Measurements from ENCODE around the gene TTF2. TPM values are rescaled to one million over a fixed set of nuclear protein-coding genes. Genes with fewer than 3 reads are reported as not detected.

The TTF2 gene
- total and polyA plus RNA-seq, 2 of the 8 experiments (the other 6 are each of a cell fraction or from before 2014, with no cell fraction given): 16.9 to 89.6 TPM

DNA sequence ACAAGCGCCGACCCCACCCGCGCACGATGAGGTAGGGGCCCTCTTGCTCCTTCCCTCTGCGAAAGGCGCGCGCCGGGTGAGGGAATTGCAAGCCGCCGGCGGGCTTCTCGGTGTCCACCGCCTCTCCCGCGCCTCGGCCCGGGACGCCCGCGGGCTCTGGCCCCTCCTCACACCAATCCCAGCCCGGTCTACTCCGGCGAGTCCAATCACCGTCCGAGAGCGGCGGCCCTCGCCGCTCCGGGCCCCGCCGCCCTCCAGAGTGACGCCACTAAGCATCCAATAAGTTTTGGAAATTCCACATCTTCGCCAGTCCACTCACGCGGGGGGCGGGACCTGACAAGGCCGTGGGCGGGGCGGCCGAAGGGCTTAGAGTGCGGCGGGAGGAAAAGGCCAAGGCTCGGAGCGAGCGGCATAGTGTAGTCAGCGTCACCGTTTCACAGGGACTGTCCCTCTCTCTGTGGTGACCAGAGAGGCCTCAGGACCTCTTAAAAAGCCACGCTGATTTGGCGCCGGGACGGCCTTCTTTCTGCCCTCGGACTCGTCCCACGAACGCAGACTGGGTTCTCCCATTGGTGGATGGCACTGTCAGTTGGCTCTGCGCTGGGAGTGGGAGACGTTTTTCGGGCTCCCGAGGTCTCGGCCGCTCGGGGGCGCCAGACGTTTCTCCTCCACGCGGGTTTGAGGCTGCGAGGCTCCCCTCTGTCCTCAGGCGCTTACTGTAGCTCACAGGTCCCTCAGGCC, 61.6 kb downstream of the TTF2 start, which contains the start of gene TRIM45:
Gene TRIM45, minus strand, starts transcription at position 161 of the 741 bp plus-strand sequence. CDS start 548 bp downstream, outside the sequence.
- peak within 1 kb of the TSS; percentile 53; the same call in 1 of the 2 replicates for H2BK15ac ChIP-seq (ENCODE audit: low read length)
- H2BK5ac ChIP-seq (ENCODE audit: low read depth, low read length): peak within 1 kb of the TSS; percentile 91
- H3K27me3 ChIP-seq (replicated peaks in 1 of 4; ENCODE audit: control insufficient read depth in 3 of 4, extremely low read depth in 1 of 4, insufficient read depth in 3 of 4, low read length in 3 of 4): no peaks in the 10 kb centered on the region; a peak in 1 of 7 replicates
- POLR2A ChIA-PET (ENCODE audit: partially characterized antibody): interaction anchor here (0.7 to 2.5 kb wide), 13 partner anchors 8 to 163 kb away, joined by 3 to 19 read pairs (median 3); partner anchors contain the start of gene TTF2
- H2BK120ac ChIP-seq (replicated peaks; ENCODE audit: low read depth, low read length): no peak within 1 kb of the TSS
- H3K14ac ChIP-seq (ENCODE audit: insufficient read length): no peak within 1 kb of the TSS
- H4K8ac ChIP-seq (ENCODE audit: extremely low read depth, insufficient read depth, low read length): peak within 1 kb of the TSS; percentile 72; the same call in 1 of the 2 replicates
- H4K5ac ChIP-seq (ENCODE audit: insufficient read length, low read depth, low read length): peak within 1 kb of the TSS; percentile 99
- peaks cover 6 to 17% (median 13%) of the 10 kb centered on the region in 4 experiments for H3K36me3 ChIP-seq (ENCODE audit: control insufficient read depth in 2 of 4, insufficient read depth in 4 of 4, low read length in 3 of 4)
- peak within 1 kb of the TSS; percentile 85 to 98 for H3K4me2 ChIP-seq (ENCODE audit: insufficient read depth in 1 of 2, low read depth in 2 of 2, low read length in 2 of 2)
- no peak within 1 kb of the TSS; the same call in 1 of the 2 replicates for H2BK12ac ChIP-seq (ENCODE audit: low read depth, low read length)
- H4K20me1 ChIP-seq (replicated peaks in 1 of 2; ENCODE audit: control insufficient read depth in 1 of 2, insufficient read depth in 2 of 2, low read length in 2 of 2): no peaks in the 10 kb centered on the region
- 2% methylated on average over 44 of the region's 71 CpGs; no CpG with 5 or more reads in 1 of the 2 experiments for WGBS, 2 experiments (ENCODE audit: extremely low coverage in 1 of 2, insufficient coverage in 1 of 2, insufficient read length in 1 of 2, insufficient replicate concordance in 2 of 2, low coverage in 1 of 2, low lambda C conversion rate in 2 of 2, missing lambda C conversion rate in 1 of 2)
- no peak for FAIRE-seq
- H2AFZ ChIP-seq (ENCODE audit: low read length): peak within 1 kb of the TSS; percentile 70
- H3K4me3 ChIP-seq (ENCODE audit: extremely low read depth in 1 of 4, insufficient read depth in 2 of 4, low read depth in 3 of 4, low read length in 4 of 4): peak within 1 kb of the TSS; percentile 59 to 79 (median 75)
- no peak within 1 kb of the TSS for H3K4ac ChIP-seq (replicated peaks; ENCODE audit: insufficient read length, low read depth, low read length)
- peak within 1 kb of the TSS; percentile 55 for H3K27ac ChIP-seq (ENCODE audit: low read depth, low read length)
- H3K23ac ChIP-seq (ENCODE audit: insufficient read length): no peak within 1 kb of the TSS
- DNase-seq (ENCODE audit: low read depth in 1 of 2, low spot score in 2 of 2): peak; percentile 77 to 93
- H3K56ac ChIP-seq (replicated peaks; ENCODE audit: insufficient read length, low read depth, low read length): peak within 1 kb of the TSS; percentile 85
- 0 out of 2 replicates have a peak within 1 kb of the TSS, but pooled peaks have one; percentile 3 for H2BK20ac ChIP-seq (ENCODE audit: low read length)
- H3K4me1 ChIP-seq (replicated peaks in 1 of 4; ENCODE audit: control insufficient read depth in 3 of 4, insufficient read depth in 4 of 4, low read length in 3 of 4): peaks cover 2 to 14% (median 8%) of the 10 kb centered on the region in 4 experiments
- H3K79me1 ChIP-seq (ENCODE audit: low read depth, low read length): no peaks in the 10 kb centered on the region
- CTCF ChIA-PET (ENCODE audit: partially characterized antibody): interaction anchor here (0.6 to 13.2 kb wide), 19 partner anchors 8 to 533 kb away, joined by 3 to 114 read pairs (median 3); partner anchors contain the start of gene TTF2
- peak within 1 kb of the TSS; percentile 88 for H4K91ac ChIP-seq (replicated peaks; ENCODE audit: insufficient read length, low read length)
- no peak within 1 kb of the TSS for H2AK5ac ChIP-seq (ENCODE audit: low read depth, low read length)
- H3K79me2 ChIP-seq (ENCODE audit: control insufficient read depth in 1 of 2, insufficient read depth in 2 of 2, low read length in 2 of 2): no peaks in the 10 kb centered on the region; a peak in 1 of 4 replicates
- H3K9ac ChIP-seq (replicated peaks in 1 of 4; ENCODE audit: extremely low read depth in 1 of 4, low read depth in 3 of 4, low read length in 3 of 4): peak within 1 kb of the TSS; percentile 60 to 86 (median 67)
- H3K23me2 ChIP-seq (ENCODE audit: low read depth, low read length): peaks cover 5% of the 10 kb centered on the region; the same call in 1 of the 2 replicates
- H3K18ac ChIP-seq (ENCODE audit: extremely low read depth, low read length): peak within 1 kb of the TSS; percentile 96
- H3K9me3 ChIP-seq (ENCODE audit: insufficient read depth in 2 of 2, low read depth in 1 of 2, low read length in 1 of 2): no peaks in the 10 kb centered on the region
- TF ChIP-seq POU5F1 (IDR thresholded peaks at IDR 0.05; ENCODE audit: low read depth, low read length) (no peak), KDM5A (IDR thresholded peaks at IDR 0.05; ENCODE audit: low read length) (no peak), HDAC6 (IDR thresholded peaks at IDR 0.05; ENCODE audit: low read depth, low read length) (no peak), TAF7 (optimal IDR thresholded peaks at IDR 0.05; ENCODE audit: borderline replicate concordance, low read depth, low read length) (peak; percentile 63), YY1 (IDR thresholded peaks at IDR 0.05; ENCODE audit: low read depth, low read length) (no peak), NRF1 (IDR thresholded peaks at IDR 0.05; ENCODE audit: low read depth, low read length) (no peak), KDM4A (IDR thresholded peaks at IDR 0.05; ENCODE audit: low read depth, low read length, severe bottlenecking) (no peak), TAF1 (IDR thresholded peaks at IDR 0.05; ENCODE audit: low read depth, low read length) (peak; percentile 51; the same call in 1 of the 2 replicates), CREB1 (IDR thresholded peaks at IDR 0.05) (peak; percentile 41; the same call in 1 of the 2 replicates), TBP (IDR thresholded peaks at IDR 0.05; ENCODE audit: low read depth, low read length) (0 out of 2 replicates have a peak, but pooled peaks have one; percentile 32), RFX5 (IDR thresholded peaks at IDR 0.05; ENCODE audit: borderline replicate concordance, low read depth, low read length) (no peak), CTBP2 (IDR thresholded peaks at IDR 0.05; ENCODE audit: borderline replicate concordance, insufficient read depth, insufficient read length, low read length) (peak; percentile 78)
